Measurements from ENCODE around the gene MUC5AC. TPM values are rescaled to one million over a fixed set of nuclear protein-coding genes. Genes with fewer than 3 reads are reported as not detected.

The MUC5AC gene
- total and polyA plus RNA-seq, 2 of the 13 experiments (the other 11 are each of a cell fraction or from before 2014, with no cell fraction given), result under 0.01 TPM; not detected in 1

DNA sequence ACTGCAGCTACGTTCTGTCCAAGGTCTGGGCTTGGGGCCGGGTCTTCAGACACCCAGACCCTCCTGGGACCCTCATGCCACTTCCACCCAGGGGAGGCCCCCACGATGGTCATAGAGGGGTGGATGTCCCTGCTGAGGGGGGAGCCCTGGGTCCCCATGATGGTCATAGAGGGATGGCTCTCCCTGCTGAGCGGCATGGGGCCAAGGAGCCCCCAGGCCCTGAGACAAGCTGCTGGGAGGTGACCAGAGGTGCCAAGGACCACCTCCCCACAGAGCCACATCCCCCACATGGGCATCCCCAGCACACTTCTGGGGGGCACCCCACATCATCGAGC lies 72.3 kb downstream of the MUC5AC start:
- FAIRE-seq (no peak), ATAC-seq (no peak), DNase-seq (ENCODE audit: low spot score) (no peak)
- Histone ChIP-seq H3K4me3 (replicated peaks in 1 of 3; ENCODE audit: insufficient read depth in 1 of 3, low read depth in 2 of 3, low read length in 3 of 3) (no peak overlapping the region), H2AFZ (ENCODE audit: low read length) (no peak overlapping the region), H3K9ac (ENCODE audit: insufficient read depth, low read depth, low read length) (no peak overlapping the region), H3K79me2 (ENCODE audit: insufficient read depth, low read length) (no peaks in the 10 kb centered on the region), H3K27me3 (ENCODE audit: control insufficient read depth in 1 of 2, insufficient read depth in 2 of 2, low read length in 2 of 2) (peaks cover 3 to 6% of the 10 kb centered on the region in 2 experiments; a peak in 1 of 5 replicates), H3K4me1 (ENCODE audit: insufficient read depth, low read length) (no peaks in the 10 kb centered on the region), H4K20me1 (ENCODE audit: insufficient read depth, low read length) (no peaks in the 10 kb centered on the region), H3K4me2 (ENCODE audit: low read depth, low read length) (no peak overlapping the region), H3K9me3 (ENCODE audit: low read length) (no peaks in the 10 kb centered on the region), H3K27ac (ENCODE audit: extremely low read length, insufficient read depth, low read length) (no peak overlapping the region), H3K36me3 (replicated peaks in 1 of 2; ENCODE audit: control insufficient read depth in 1 of 2, insufficient read depth in 2 of 2, low read length in 2 of 2) (no peaks in the 10 kb centered on the region)
- POLR2A ChIA-PET, result no interaction called here
- in situ Hi-C loops (cut with HindIII; ENCODE audit: extremely low pct_ligation_motif_present, low pct_unique_long_range_greater_than_20kb) (no loop called here), intact Hi-C loops (cut with micrococcal nuclease; ENCODE audit: unreplicated experiment) (no loop called here)
- no TSS peak for BruUV-seq (replicated peaks)
- TF ChIP-seq STAT5B (CRISPR knock-in tag; IDR thresholded peaks at IDR 0.05) (no peak), SATB2 (CRISPR knock-in tag; IDR thresholded peaks at IDR 0.05) (no peak)
- WGBS (ENCODE audit: low lambda C conversion rate), result 50% methylated on average over 1 of the region's 5 CpGs
- CTCF ChIA-PET (ENCODE audit: low intra/inter-chr PET ratio, low total read pairs), result no interaction called here

DNA sequence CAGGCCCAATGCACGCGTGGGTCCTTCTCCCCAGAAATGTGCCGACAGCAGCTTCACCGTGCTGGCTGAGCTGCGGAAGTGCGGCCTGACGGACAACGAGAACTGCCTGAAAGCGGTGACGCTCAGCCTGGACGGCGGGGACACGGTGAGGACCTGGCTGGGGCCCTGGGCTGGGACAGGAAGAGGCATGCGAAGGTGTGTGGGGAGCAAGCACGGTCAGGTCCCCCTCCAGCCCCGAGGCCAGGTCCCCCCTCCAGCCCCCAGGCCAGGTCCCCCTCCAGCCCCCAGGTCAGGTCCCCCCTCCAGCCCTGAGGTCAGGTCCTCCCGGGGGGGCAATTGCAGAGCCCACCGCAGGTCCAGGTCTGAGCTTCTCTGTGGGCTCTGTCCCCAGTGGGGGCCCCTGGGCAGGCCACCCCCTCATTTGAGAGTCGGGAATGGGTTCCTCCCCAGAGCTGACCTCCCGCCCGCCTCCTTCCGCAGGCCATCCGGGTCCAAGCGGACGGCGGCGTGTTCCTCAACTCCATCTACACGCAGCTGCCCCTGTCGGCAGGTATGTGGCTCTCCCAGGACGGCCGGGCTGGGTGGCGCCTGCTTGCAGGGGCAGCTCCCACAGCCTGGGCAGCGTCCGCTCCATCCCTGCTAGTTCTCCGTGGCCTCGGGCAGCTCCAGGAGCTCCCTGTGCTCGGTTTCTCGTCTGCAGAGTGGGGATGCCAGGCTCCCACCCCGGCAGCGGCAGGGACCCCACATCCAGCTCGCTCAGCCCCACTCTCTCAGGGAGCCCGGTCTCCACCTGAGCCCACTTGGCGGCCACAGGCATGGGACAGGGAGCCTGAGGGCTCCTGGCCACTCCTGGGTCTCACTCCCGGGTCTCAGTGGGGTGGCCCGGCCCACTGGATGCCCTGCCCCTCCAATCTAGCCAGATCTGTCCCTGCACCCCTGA lies 73.0 kb downstream of the MUC5AC start:
- ATAC-seq (0 out of 3 replicates have a peak, but pooled peaks have one; percentile 5), DNase-seq (ENCODE audit: low spot score) (no peak), FAIRE-seq (no peak)
- H2AFZ ChIP-seq (ENCODE audit: low read length), result no peak overlapping the region
- no peak overlapping the region for H3K9ac ChIP-seq (ENCODE audit: insufficient read depth, low read depth, low read length)
- peaks cover 3 to 6% of the 10 kb centered on the region in 2 experiments; a peak in 1 of 5 replicates for H3K27me3 ChIP-seq (ENCODE audit: control insufficient read depth in 1 of 2, insufficient read depth in 2 of 2, low read length in 2 of 2)
- H3K4me2 ChIP-seq (ENCODE audit: low read depth, low read length), result no peak overlapping the region
- no peaks in the 10 kb centered on the region for H4K20me1 ChIP-seq (ENCODE audit: insufficient read depth, low read length)
- 91% methylated on average over 10 of the region's 45 CpGs for WGBS (ENCODE audit: low lambda C conversion rate)
- no peaks in the 10 kb centered on the region for H3K9me3 ChIP-seq (ENCODE audit: low read length)
- in situ Hi-C loops (cut with HindIII; ENCODE audit: extremely low pct_ligation_motif_present, low pct_unique_long_range_greater_than_20kb), result no loop called here
- ChIA-PET POLR2A (no interaction called here), CTCF (ENCODE audit: low intra/inter-chr PET ratio, low total read pairs) (no interaction called here)
- H3K36me3 ChIP-seq (replicated peaks in 1 of 2; ENCODE audit: control insufficient read depth in 1 of 2, insufficient read depth in 2 of 2, low read length in 2 of 2), result no peaks in the 10 kb centered on the region
- TF ChIP-seq TGIF2 (CRISPR knock-in tag; IDR thresholded peaks at IDR 0.05), result no peak
- TF ChIP-seq TEAD3 (CRISPR knock-in tag; optimal IDR thresholded peaks at IDR 0.05; ENCODE audit: borderline replicate concordance), result peak; percentile 59
- H3K4me3 ChIP-seq (replicated peaks in 1 of 3; ENCODE audit: insufficient read depth in 1 of 3, low read depth in 2 of 3, low read length in 3 of 3), result no peak overlapping the region
- intact Hi-C loops (cut with micrococcal nuclease; ENCODE audit: unreplicated experiment), result no loop called here
- BruUV-seq (replicated peaks), result no TSS peak
- no peaks in the 10 kb centered on the region for H3K4me1 ChIP-seq (ENCODE audit: insufficient read depth, low read length)
- H3K79me2 ChIP-seq (ENCODE audit: insufficient read depth, low read length), result no peaks in the 10 kb centered on the region
- no peak overlapping the region for H3K27ac ChIP-seq (ENCODE audit: extremely low read length, insufficient read depth, low read length)

Measured in HepG2 (cell line).